Fibroblast of the aortic adventitia (primary cell): ENCODE results near the gene SMAD7. TPM values are rescaled to one million over a fixed set of nuclear protein-coding genes. Genes with fewer than 3 reads are reported as not detected.
A peak's percentile ranks its signal among the peaks of the same experiment; 100 is the strongest.

Experiments
- DNase-seq: peaks from one replicate; pipeline ENCODE4 v3.0.0-alpha.2; 2010; ENCODE audit warnings: low read depth
- H3K4me3 ChIP-seq: 2 replicates; pipeline ENCODE4 v1.5.1; 2011; ENCODE audit warnings: low read depth, mild to moderate bottlenecking, control low read depth, low read length, moderate library complexity
- CTCF ChIP-seq: IDR thresholded peaks from 2 replicates; pipeline ENCODE4 v1.5.1; 2011; ENCODE audit warnings: mild to moderate bottlenecking, low read length, control low read depth, inconsistent platforms; ENCODE audit not compliant: insufficient read depth
- total RNA-seq: library from RNA; depleted of rRNA; stranded (reverse); fragments of >200 nt; gene quantifications from 2 replicates; pipeline ENCODE4 v1.2.3, GENCODE V29; 2012; ENCODE audit warnings: low replicate concordance

SMAD7 gene
- total RNA-seq, 1 donor, result 27.2 TPM

GRCh38 chr18:48934415-48934722 lies 16.4 kb downstream of the SMAD7 start:
- no peak overlapping the region for H3K4me3 ChIP-seq
- TF ChIP-seq CTCF, result no peak
- DNase-seq, result peak; percentile 72

GRCh38 chr18:48933578-48934414 lies 17.0 kb downstream of the SMAD7 start:
- H3K4me3 ChIP-seq, result peak overlapping the region; percentile 40
- no peak for TF ChIP-seq CTCF
- DNase-seq, result no peak

GRCh38 chr18:48932822-48933510 lies 17.8 kb downstream of the SMAD7 start:
- H3K4me3 ChIP-seq, result peak overlapping the region; percentile 18
- peak; percentile 67 for DNase-seq
- no peak for TF ChIP-seq CTCF

- DNase-seq, result no peak
- H3K4me3 ChIP-seq, result peak overlapping the region; percentile 18
- no peak for TF ChIP-seq CTCF
Observed at GRCh38 chr18:48932462-48932818, 18.3 kb downstream of the SMAD7 start.

GRCh38 chr18:48931680-48932461 lies 18.9 kb downstream of the SMAD7 start:
- TF ChIP-seq CTCF, result no peak
- H3K4me3 ChIP-seq, result peak overlapping the region; percentile 15
- DNase-seq, result no peak

- no peak for DNase-seq
- no peak for TF ChIP-seq CTCF
- H3K4me3 ChIP-seq, result no peak overlapping the region
Observed at GRCh38 chr18:48930926-48931325, 19.8 kb downstream of the SMAD7 start.
